ENCODE measurements around the gene SOWAHA. TPM values are rescaled to one million over a fixed set of nuclear protein-coding genes. Genes with fewer than 3 reads are reported as not detected.

The SOWAHA gene
- total and polyA plus RNA-seq, 2 donors (not counting 3 experiments of a cell fraction or from before 2014, with no cell fraction given), result not detected

DNA sequence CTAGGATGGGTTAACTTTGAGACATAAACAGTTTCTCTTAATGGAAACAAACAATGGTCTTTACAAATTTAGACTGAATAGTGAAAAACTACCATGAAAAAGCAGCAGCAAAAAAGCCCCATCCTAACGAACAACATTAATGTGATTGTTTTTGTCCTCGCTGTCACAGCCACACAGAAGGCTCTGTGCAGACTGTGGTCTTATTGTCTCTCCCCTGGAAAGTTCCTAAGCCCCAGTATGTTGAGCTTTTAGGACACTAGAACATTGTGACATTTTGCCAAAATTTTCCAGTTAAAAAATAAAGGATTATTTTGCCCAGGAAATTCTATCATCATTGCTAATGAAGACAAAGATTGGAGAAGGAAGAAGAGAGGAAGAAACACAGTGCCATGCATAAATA, 12.6 kb upstream of the SOWAHA start:
- no peak overlapping the region for H3K27ac ChIP-seq (ENCODE audit: insufficient read depth, low read depth, low read length)
- H3K4me1 ChIP-seq (ENCODE audit: control insufficient read depth, extremely low read depth, insufficient read depth, low read length), result no peaks in the 10 kb centered on the region
- H3K4me2 ChIP-seq (ENCODE audit: insufficient read depth, low read length), result no peak overlapping the region
- H2AFZ ChIP-seq (ENCODE audit: low read depth, low read length), result no peak overlapping the region
- H3K79me2 ChIP-seq (ENCODE audit: control insufficient read depth, insufficient read depth, low read length), result no peaks in the 10 kb centered on the region
- no TSS peak for BruUV-seq (replicated peaks)
- H3K9me1 ChIP-seq (replicated peaks; ENCODE audit: control insufficient read depth, extremely low read depth, insufficient read depth, low read length), result no peaks in the 10 kb centered on the region
- POLR2A ChIA-PET, result no interaction called here
- H4K20me1 ChIP-seq (replicated peaks; ENCODE audit: control insufficient read depth, extremely low read depth, insufficient read depth, low read length), result no peaks in the 10 kb centered on the region
- no peak overlapping the region for H3K9ac ChIP-seq (replicated peaks; ENCODE audit: extremely low read depth, insufficient read depth, low read length)
- H3K4me3 ChIP-seq (replicated peaks in 1 of 3; ENCODE audit: insufficient read depth in 1 of 3, low read depth in 1 of 3, low read length in 3 of 3), result no peak overlapping the region
- intact Hi-C loops (cut with micrococcal nuclease), result loop anchor here (5.0 kb wide), 1 partner anchor 273 kb away; no protein-coding TSS in a partner anchor
- dilution Hi-C loops (cut with MboI; ENCODE audit: extremely low pct_ligation_motif_present, low sequenced_read_pairs), result no loop called here
- TF ChIP-seq, protein P1, sequence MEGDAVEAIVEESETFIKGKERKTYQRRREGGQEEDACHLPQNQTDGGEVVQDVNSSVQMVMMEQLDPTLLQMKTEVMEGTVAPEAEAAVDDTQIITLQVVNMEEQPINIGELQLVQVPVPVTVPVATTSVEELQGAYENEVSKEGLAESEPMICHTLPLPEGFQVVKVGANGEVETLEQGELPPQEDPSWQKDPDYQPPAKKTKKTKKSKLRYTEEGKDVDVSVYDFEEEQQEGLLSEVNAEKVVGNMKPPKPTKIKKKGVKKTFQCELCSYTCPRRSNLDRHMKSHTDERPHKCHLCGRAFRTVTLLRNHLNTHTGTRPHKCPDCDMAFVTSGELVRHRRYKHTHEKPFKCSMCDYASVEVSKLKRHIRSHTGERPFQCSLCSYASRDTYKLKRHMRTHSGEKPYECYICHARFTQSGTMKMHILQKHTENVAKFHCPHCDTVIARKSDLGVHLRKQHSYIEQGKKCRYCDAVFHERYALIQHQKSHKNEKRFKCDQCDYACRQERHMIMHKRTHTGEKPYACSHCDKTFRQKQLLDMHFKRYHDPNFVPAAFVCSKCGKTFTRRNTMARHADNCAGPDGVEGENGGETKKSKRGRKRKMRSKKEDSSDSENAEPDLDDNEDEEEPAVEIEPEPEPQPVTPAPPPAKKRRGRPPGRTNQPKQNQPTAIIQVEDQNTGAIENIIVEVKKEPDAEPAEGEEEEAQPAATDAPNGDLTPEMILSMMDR (IDR thresholded peaks at IDR 0.05; ENCODE audit: extremely low read depth in 1 of 2, insufficient read depth in 1 of 2, low read depth in 1 of 2, low read length in 2 of 2), result no peak
- TF ChIP-seq GATA2 (IDR thresholded peaks at IDR 0.05; ENCODE audit: insufficient read depth, insufficient read length, low read depth, low read length), result no peak
- TF ChIP-seq, protein P2, sequence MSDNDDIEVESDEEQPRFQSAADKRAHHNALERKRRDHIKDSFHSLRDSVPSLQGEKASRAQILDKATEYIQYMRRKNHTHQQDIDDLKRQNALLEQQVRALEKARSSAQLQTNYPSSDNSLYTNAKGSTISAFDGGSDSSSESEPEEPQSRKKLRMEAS (IDR thresholded peaks at IDR 0.05; ENCODE audit: insufficient read depth, insufficient read length), result no peak
- no peak for TF ChIP-seq POLR2AphosphoS5 (IDR thresholded peaks at IDR 0.05; ENCODE audit: insufficient read depth, low read depth, low read length)
- TF ChIP-seq MYC (IDR thresholded peaks at IDR 0.05; ENCODE audit: low read depth, low read length), result no peak
- TF ChIP-seq EZH2 (IDR thresholded peaks at IDR 0.05; ENCODE audit: borderline replicate concordance, low read depth, low read length, severe bottlenecking), result no peak
- no peak for TF ChIP-seq POLR2A (IDR thresholded peaks at IDR 0.05; ENCODE audit: low read depth, low read length)
- TF ChIP-seq FOS (IDR thresholded peaks at IDR 0.05; ENCODE audit: borderline replicate concordance, insufficient read depth, low read length), result no peak
- TF ChIP-seq JUN (IDR thresholded peaks at IDR 0.05; ENCODE audit: borderline replicate concordance, insufficient read depth, insufficient read length, low read depth), result no peak
- H3K36me3 ChIP-seq (ENCODE audit: control insufficient read depth in 2 of 2, extremely low read depth in 1 of 2, insufficient read depth in 2 of 2, low read length in 2 of 2), result no peaks in the 10 kb centered on the region
- CTCF ChIA-PET, result interaction anchor here (0.6 to 6.3 kb wide), 9 partner anchors 8 to 295 kb away, joined by 3 to 39 read pairs (median 5); no protein-coding TSS in a partner anchor
- FAIRE-seq (no peak), DNase-seq (ENCODE audit: low read depth, low spot score) (no peak)
- H3K27me3 ChIP-seq (ENCODE audit: control insufficient read depth in 2 of 2, insufficient read depth in 2 of 2, low read length in 2 of 2), result peaks cover 12 to 22% of the 10 kb centered on the region in 2 experiments
- no peaks in the 10 kb centered on the region for H3K9me3 ChIP-seq (replicated peaks; ENCODE audit: control insufficient read depth, insufficient read depth, low read length)

Data from endothelial cell of umbilical vein (primary cell).